GM12878 (cell line): Measurements from ENCODE around the gene NCF4. TPM values are rescaled to one million over a fixed set of nuclear protein-coding genes. Genes with fewer than 3 reads are reported as not detected.

Source experiments
- ATAC-seq: fragments of 200-7000 bp; cut with Tn5 transposase; 3 replicates; pipeline ENCODE4 v1.9.1; 2020; ENCODE audit warnings: mild to moderate bottlenecking, moderate library complexity
- BruUV-seq: library from RNA; stranded (reverse); fragments of 400-500 nt; replicated peaks from 2 replicates; lab custom pipeline; 2021; lab: Mats Ljungman, UMichigan
- CTCF ChIA-PET: fragments of 300-600 bp; sonication (Branson Sonifier 250); formaldehyde crosslinking; extraction: SDS; loops from one replicate; lab custom pipeline; 2021; ENCODE audit warnings: inconsistent platforms; lab: Yijun Ruan, JAX
- POLR2A ChIA-PET: fragments of 350-600 bp; formaldehyde crosslinking; extraction: SDS; loops from one replicate; lab custom pipeline; 2021; ENCODE audit warnings: inconsistent platforms; lab: Charles Lee
- RAD21 ChIA-PET: fragments of 300-600 bp; sonication (Branson Sonifier 250); formaldehyde crosslinking; loops from one replicate; lab custom pipeline; 2023; ENCODE audit warnings: antibody characterized with exemption; ENCODE audit not compliant: unreplicated experiment; lab: Charles Lee
- SMC1A ChIA-PET: fragments of 300-600 bp; sonication (Branson Sonifier 250); formaldehyde crosslinking; loops from one replicate; lab custom pipeline; 2023; ENCODE audit not compliant: unreplicated experiment, uncharacterized antibody; lab: Charles Lee
- DNase-seq: peaks from one replicate; pipeline ENCODE4 v3.0.0-alpha.2; 2011; ENCODE audit warnings: low read depth, low spot score
- FAIRE-seq: peaks from 3 replicates; lab custom pipeline; 2011; peaks lifted over from hg19 to GRCh38; lab: Jason Lieb, UNC
- H2AFZ ChIP-seq: 2 replicates; pipeline ENCODE4 v1.6.0; 2011; ENCODE audit warnings: low read depth, low read length, control low read depth; ENCODE audit not compliant: control insufficient read depth
- H3K27ac ChIP-seq: 2 replicates; pipeline ENCODE4 v1.5.1; 2011; ENCODE audit warnings: control low read depth; ENCODE audit not compliant: control insufficient read depth, insufficient read depth
- H3K27me3 ChIP-seq, 2 experiments: replicated peaks in 1 of 2; 2 replicates each; pipeline versions ENCODE4 v1.6.0 to v1.6.1; 2011; ENCODE audit warnings: low read length in 1 of 2; ENCODE audit not compliant: control insufficient read depth in 2 of 2, insufficient read depth in 2 of 2
- H3K36me3 ChIP-seq, 2 experiments: 2 replicates each; pipeline ENCODE4 v1.5.1; 2011; ENCODE audit warnings: low read length in 1 of 2; ENCODE audit not compliant: control insufficient read depth in 2 of 2, insufficient read depth in 2 of 2
- H3K4me1 ChIP-seq: 2 replicates; pipeline ENCODE4 v1.6.1; 2011; ENCODE audit warnings: mild to moderate bottlenecking, low read length, moderate library complexity, mixed read lengths; ENCODE audit not compliant: control insufficient read depth, insufficient read depth
- H3K4me2 ChIP-seq: 2 replicates; pipeline ENCODE4 v1.6.0; 2011; ENCODE audit warnings: control low read depth; ENCODE audit not compliant: control insufficient read depth, insufficient read depth
- H3K4me3 ChIP-seq: fragments of 200-600 bp; sonication (generic); 2 replicates; pipeline ENCODE4 v1.5.1; 2016
- H3K79me2 ChIP-seq: 2 replicates; pipeline ENCODE4 v1.6.0; 2011; ENCODE audit warnings: low read length; ENCODE audit not compliant: control insufficient read depth, insufficient read depth
- H3K9ac ChIP-seq: 2 replicates; pipeline ENCODE4 v1.8.0; 2011; ENCODE audit warnings: low read length, control low read depth, mixed read lengths; ENCODE audit not compliant: control insufficient read depth, insufficient read depth
- H3K9me3 ChIP-seq: replicated peaks from 3 replicates; pipeline ENCODE4 v1.5.1; 2011; ENCODE audit warnings: mild to moderate bottlenecking, low read length; ENCODE audit not compliant: control insufficient read depth, insufficient read depth
- H4K20me1 ChIP-seq: 2 replicates; pipeline ENCODE4 v1.6.0; 2011; ENCODE audit not compliant: control insufficient read depth, insufficient read depth
- BCL11A ChIP-seq: IDR thresholded peaks from 2 replicates; pipeline ENCODE4 v1.6.1; 2011; ENCODE audit warnings: low read depth, low read length
- BMI1 ChIP-seq: fragments of 450-650 bp; IDR thresholded peaks from 2 replicates; pipeline ENCODE4 v1.6.1; 2016; ENCODE audit warnings: mild to moderate bottlenecking, moderate library complexity, borderline replicate concordance
- CBX5 ChIP-seq: sonication (generic); IDR thresholded peaks from 2 replicates; pipeline ENCODE4 v1.6.1; 2016; ENCODE audit warnings: low read depth, moderate library complexity, mild to moderate bottlenecking, inconsistent platforms
- EED ChIP-seq: sonication (generic); IDR thresholded peaks from 2 replicates; pipeline ENCODE4 v1.6.1; 2016; ENCODE audit warnings: antibody characterized with exemption, low read depth
- EGR1 ChIP-seq, 2 experiments: IDR thresholded peaks; 1 replicate in 1 of 2; 2 replicates in 1 of 2; pipeline ENCODE4 v1.6.1; 2011 to 2012; ENCODE audit warnings: low read depth in 2 of 2, low read length in 2 of 2, borderline replicate concordance in 1 of 2, mild to moderate bottlenecking in 1 of 2, moderate library complexity in 1 of 2
- EP300 ChIP-seq, 2 experiments: fragments of 150-350 bp in 1 of 2; IDR thresholded peaks; 2 replicates each; pipeline ENCODE4 v1.6.1; 2011 to 2012; ENCODE audit warnings: low read depth in 2 of 2, low read length in 2 of 2, borderline replicate concordance in 1 of 2, improper control_type of control experiment in 1 of 2, inconsistent platforms in 1 of 2; ENCODE audit not compliant: control insufficient read depth in 1 of 2
- GABPA ChIP-seq: IDR thresholded peaks from 2 replicates; pipeline ENCODE4 v1.6.1; 2014; ENCODE audit warnings: antibody characterized with exemption, low read depth, mild to moderate bottlenecking, inconsistent platforms
- GATAD2B ChIP-seq: fragments of 450-650 bp; conservative IDR thresholded peaks from 2 replicates; pipeline ENCODE4 v1.6.1; 2017; ENCODE audit warnings: low read depth, mild to moderate bottlenecking, moderate library complexity
- HDGF ChIP-seq: fragments of 450-650 bp; IDR thresholded peaks from 2 replicates; pipeline ENCODE4 v1.6.1; 2016; ENCODE audit warnings: antibody characterized with exemption
- LARP7 ChIP-seq: fragments of 450-650 bp; IDR thresholded peaks from 2 replicates; pipeline ENCODE4 v1.6.1; 2017; ENCODE audit warnings: mild to moderate bottlenecking
- NKRF ChIP-seq: fragments of 450-650 bp; conservative IDR thresholded peaks from 2 replicates; pipeline ENCODE4 v1.6.1; 2017; ENCODE audit warnings: mild to moderate bottlenecking, moderate library complexity
- RBBP5 ChIP-seq: fragments of 200-600 bp; sonication (generic); conservative IDR thresholded peaks from 2 replicates; pipeline ENCODE4 v1.6.1; 2016
- SREBF1 ChIP-seq: IDR thresholded peaks from 2 replicates; pipeline ENCODE4 v1.6.1; 2012; ENCODE audit warnings: mild to moderate bottlenecking, low read length
- STAT1 ChIP-seq: fragments of 450-650 bp; conservative IDR thresholded peaks from 2 replicates; pipeline ENCODE4 v1.6.1; 2014; ENCODE audit warnings: antibody characterized with exemption, mild to moderate bottlenecking
- ZNF592 ChIP-seq: fragments of 450-650 bp; IDR thresholded peaks from 2 replicates; pipeline ENCODE4 v1.6.1; 2017; ENCODE audit warnings: mild to moderate bottlenecking, moderate library complexity
- WGBS: methylation state at CpG from one replicate; pipeline ENCODE4 v1.1.6; 2016; ENCODE audit warnings: low lambda C conversion rate; ENCODE audit not compliant: insufficient replicate concordance, insufficient coverage; ENCODE audit errors: missing lambda C conversion rate; 5-methylcytosine and 5-hydroxymethylcytosine counted together
- in situ Hi-C: fragments of 300-500 bp; cut with MboI; formaldehyde crosslinking; loops from 9 replicates; pipeline ENCODE4 v1.14.3; 2018; ENCODE audit warnings: mixed read lengths
- intact Hi-C: fragments of 100-400 bp; cut with micrococcal nuclease; formaldehyde crosslinking; loops from one replicate; pipeline ENCODE4 v1.14.2; 2022; ENCODE audit not compliant: unreplicated experiment
- polyA plus RNA-seq, 11 experiments: library from polyadenylated mRNA; depleted of rRNA in 4 of 11; unstranded in 6 of 11; stranded (reverse) in 5 of 11; fragments of >200 nt; fragmentation: Nextera tagmentation in 4 of 11; fragmentation: Illumina TruSeq in 1 of 11; extraction: Ambion mirVana in 4 of 11; extraction: Trizol in 1 of 11; gene quantifications; 1 replicate in 1 of 11; 2 replicates in 10 of 11; pipeline versions ENCODE4 v1.2.1 to v1.2.3, GENCODE V29; 2011 to 2016; ENCODE audit warnings: inconsistent platforms in 2 of 11, missing spikeins in 2 of 11, low read depth in 1 of 11
- total RNA-seq, 4 experiments: library from RNA; depleted of rRNA in 3 of 4; stranded (reverse); fragments of >200 nt in 3 of 4; fragmentation: Illumina TruSeq in 1 of 4; extraction: Trizol in 1 of 4; gene quantifications; 2 replicates each; pipeline versions ENCODE4 v1.2.1 to v1.2.3, GENCODE V29; 2013 to 2021
- TF ChIP-seq, protein P1 (sequence below): fragments of 450-650 bp; IDR thresholded peaks from 2 replicates; pipeline ENCODE4 v1.6.1; 2018; ENCODE audit warnings: borderline replicate concordance, mild to moderate bottlenecking; ENCODE audit not compliant: partially characterized antibody

The NCF4 gene
- total and polyA plus RNA-seq, 10 of the 15 experiments (the other 5 are each of a cell fraction or from before 2014, with no cell fraction given) = 22.9 to 136 (median 72.5) TPM

DNA sequence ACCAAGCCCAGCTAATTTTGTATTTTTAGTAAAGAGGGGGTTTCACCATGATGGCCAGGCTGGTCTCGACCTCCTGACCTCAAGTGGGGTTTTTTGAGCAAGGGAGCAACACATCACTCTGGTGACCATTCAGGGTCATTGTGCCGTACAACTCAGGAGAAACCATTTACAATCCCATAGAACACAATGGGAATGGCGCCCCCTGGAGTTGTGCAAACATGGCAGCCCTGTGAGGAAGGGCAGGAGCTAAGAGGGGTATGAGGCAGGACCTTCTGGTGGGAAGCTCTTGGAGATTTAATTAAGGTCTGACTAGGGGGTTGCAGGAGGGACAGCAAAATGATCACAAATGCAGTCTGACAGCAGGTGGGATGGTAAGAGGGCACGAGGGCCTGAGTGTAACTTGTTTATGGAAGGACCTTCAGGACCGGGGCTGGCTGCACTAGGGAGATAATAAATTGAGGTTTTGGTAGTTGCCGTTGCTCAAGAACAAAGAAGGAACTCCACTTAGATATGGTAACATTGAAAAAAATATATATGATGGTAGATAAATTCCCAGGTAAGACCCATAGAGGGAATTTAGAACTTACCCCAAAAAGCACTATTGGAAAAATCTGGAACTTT is 43.6 kb downstream of the NCF4 start:
- no peak overlapping the region for H3K4me3 ChIP-seq
- SMC1A ChIA-PET = interaction anchor here (0.7 to 7.8 kb wide), 4 partner anchors 10 to 45 kb away, joined by 3 to 72 read pairs (median 14); partner anchors contain the start of genes CSF2RB and NCF4
- no peak overlapping the region for H2AFZ ChIP-seq
- no peak overlapping the region for H3K27ac ChIP-seq
- H3K4me1 ChIP-seq = peaks cover 33% of the 10 kb centered on the region
- ATAC-seq (no peak), FAIRE-seq (no peak), DNase-seq (no peak)
- CTCF ChIA-PET = interaction anchor here (0.8 to 3.7 kb wide), 6 partner anchors 11 to 73 kb away, joined by 3 to 16 read pairs (median 3); no protein-coding TSS in a partner anchor
- no peaks in the 10 kb centered on the region for H3K36me3 ChIP-seq
- H3K79me2 ChIP-seq = no peaks in the 10 kb centered on the region
- in situ Hi-C loops (no loop called here), intact Hi-C loops (no loop called here)
- no TSS peak for BruUV-seq
- RAD21 ChIA-PET = no interaction called here
- H3K4me2 ChIP-seq = no peak overlapping the region
- POLR2A ChIA-PET = interaction anchor here (0.6 to 6.1 kb wide), 5 partner anchors 10 to 654 kb away, joined by 3 to 51 read pairs (median 5); partner anchors contain the start of gene NCF4
- WGBS = 56% methylated on average over 6 of the region's 6 CpGs
- H3K9me3 ChIP-seq = no peaks in the 10 kb centered on the region; the same call in 1 of the 3 replicates
- H4K20me1 ChIP-seq = no peaks in the 10 kb centered on the region
- H3K27me3 ChIP-seq = no peaks in the 10 kb centered on the region
- no peak for TF ChIP-seq EED
- TF ChIP-seq HDGF = no peak
- no peak for TF ChIP-seq EGR1 (IDR thresholded peaks at IDR 0.05; ENCODE audit: borderline replicate concordance in 1 of 2, low read depth in 2 of 2, low read length in 2 of 2)
- TF ChIP-seq SREBF1 = no peak
- TF ChIP-seq EP300 (IDR thresholded peaks at IDR 0.05; ENCODE audit: borderline replicate concordance in 1 of 2, control insufficient read depth in 1 of 2, low read depth in 2 of 2, low read length in 2 of 2) = no peak
- TF ChIP-seq STAT1 = no peak
- TF ChIP-seq CBX5 = no peak
- no peak for TF ChIP-seq GATAD2B
- TF ChIP-seq ZNF592 = no peak
- TF ChIP-seq NKRF = no peak
- no peak for TF ChIP-seq GABPA
- TF ChIP-seq, protein P1, sequence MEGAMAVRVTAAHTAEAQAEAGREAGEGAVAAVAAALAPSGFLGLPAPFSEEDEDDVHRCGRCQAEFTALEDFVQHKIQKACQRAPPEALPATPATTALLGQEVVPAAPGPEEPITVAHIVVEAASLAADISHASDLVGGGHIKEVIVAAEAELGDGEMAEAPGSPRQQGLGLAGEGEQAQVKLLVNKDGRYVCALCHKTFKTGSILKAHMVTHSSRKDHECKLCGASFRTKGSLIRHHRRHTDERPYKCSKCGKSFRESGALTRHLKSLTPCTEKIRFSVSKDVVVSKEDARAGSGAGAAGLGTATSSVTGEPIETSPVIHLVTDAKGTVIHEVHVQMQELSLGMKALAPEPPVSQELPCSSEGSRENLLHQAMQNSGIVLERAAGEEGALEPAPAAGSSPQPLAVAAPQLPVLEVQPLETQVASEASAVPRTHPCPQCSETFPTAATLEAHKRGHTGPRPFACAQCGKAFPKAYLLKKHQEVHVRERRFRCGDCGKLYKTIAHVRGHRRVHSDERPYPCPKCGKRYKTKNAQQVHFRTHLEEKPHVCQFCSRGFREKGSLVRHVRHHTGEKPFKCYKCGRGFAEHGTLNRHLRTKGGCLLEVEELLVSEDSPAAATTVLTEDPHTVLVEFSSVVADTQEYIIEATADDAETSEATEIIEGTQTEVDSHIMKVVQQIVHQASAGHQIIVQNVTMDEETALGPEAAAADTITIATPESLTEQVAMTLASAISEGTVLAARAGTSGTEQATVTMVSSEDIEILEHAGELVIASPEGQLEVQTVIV = no peak
- TF ChIP-seq LARP7 = no peak
- no peak for TF ChIP-seq BMI1
- TF ChIP-seq RBBP5 = no peak
- TF ChIP-seq BCL11A = no peak
- no peak overlapping the region for H3K9ac ChIP-seq
